GM23338 (cell line): ENCODE measurements around the gene TBL3. TPM values are rescaled to one million over a fixed set of nuclear protein-coding genes. Genes with fewer than 3 reads are reported as not detected.

Experiments used
- CREB1 ChIP-seq: fragments of 250-450 bp; sonication (Bioruptor Pico); IDR thresholded peaks from 2 replicates; pipeline ENCODE4 v1.5.0; 2020; ENCODE audit warnings: low read depth, mild to moderate bottlenecking, moderate library complexity
- EZH2 ChIP-seq: fragments of 200-600 bp; sonication (generic); IDR thresholded peaks from one replicate; pipeline ENCODE4 v1.8.0; 2017; ENCODE audit warnings: antibody characterized with exemption, mild to moderate bottlenecking, low read depth; ENCODE audit not compliant: unreplicated experiment
- EZH2phosphoT487 ChIP-seq: fragments of 200-600 bp; sonication (generic); IDR thresholded peaks from one replicate; pipeline ENCODE4 v1.8.1; 2018; ENCODE audit warnings: antibody characterized with exemption; ENCODE audit not compliant: unreplicated experiment
- JUNB ChIP-seq: IDR thresholded peaks from one replicate; pipeline ENCODE4 v1.6.1; 2016; ENCODE audit warnings: antibody characterized with exemption; ENCODE audit not compliant: unreplicated experiment
- NANOG ChIP-seq: IDR thresholded peaks from 2 replicates; pipeline ENCODE4 v1.6.1; 2016; ENCODE audit warnings: antibody characterized with exemption, borderline replicate concordance
- REST ChIP-seq: IDR thresholded peaks from one replicate; pipeline ENCODE4 v1.6.1; 2018; ENCODE audit warnings: antibody characterized with exemption; ENCODE audit not compliant: unreplicated experiment
- STAT1 ChIP-seq: IDR thresholded peaks from one replicate; pipeline ENCODE4 v1.6.1; 2016; ENCODE audit warnings: antibody characterized with exemption; ENCODE audit not compliant: unreplicated experiment
- ZNF462 ChIP-seq: fragments of 250-450 bp; sonication (Bioruptor Pico); IDR thresholded peaks from 2 replicates; pipeline ENCODE4 v1.5.0; 2020; ENCODE audit warnings: mild to moderate bottlenecking, moderate library complexity
- polyA plus RNA-seq: library from polyadenylated mRNA; unstranded; fragments of >200 nt; fragmentation: Nextera tagmentation; extraction: Ambion mirVana; gene quantifications from 2 replicates; pipeline ENCODE4 v1.2.1, GENCODE V29; 2016
- total RNA-seq: library from RNA; depleted of rRNA; stranded (reverse); fragments of >200 nt; shearing (Covaris generic); gene quantifications from 2 replicates; pipeline ENCODE4 v1.2.3, GENCODE V29; 2014

Gene TBL3
- total and polyA plus RNA-seq, 2 experiments from 2014 or later: 67.0 to 157 TPM

GRCh38 chr16:1982013-1982433 lies 10.2 kb downstream of the TBL3 start (continued):
- TF ChIP-seq ZNF462 (no peak), EZH2phosphoT487 (no peak), CREB1 (CRISPR knock-in tag) (no peak), JUNB (no peak), STAT1 (no peak), NANOG (no peak), REST (no peak), EZH2 (no peak)
